Lung (tissue), 12 donors: Measurements from ENCODE around the gene HMX1. TPM values are rescaled to one million over a fixed set of nuclear protein-coding genes. Genes with fewer than 3 reads are reported as not detected.

ENCODE experiments used
- ATAC-seq: fragments of 200-7000 bp; cut with Tn5 transposase; one replicate; pipeline ENCODE4 v1.9.1; 2020; ENCODE audit warnings: moderate number of reproducible peaks; ENCODE audit not compliant: insufficient read depth, low FRiP score
- DNase-seq, 3 donors: peaks; one replicate each; pipeline ENCODE4 v3.0.0-alpha.2; 2013 to 2017
- H3K27ac ChIP-seq, 2 donors: one replicate each; pipeline ENCODE4 v1.5.1; 2013; ENCODE audit warnings: mild to moderate bottlenecking in 2 of 2, moderate library complexity in 2 of 2, control low read depth in 1 of 2, inconsistent platforms in 1 of 2, low read depth in 1 of 2, low read length in 1 of 2
- H3K27me3 ChIP-seq, 3 donors: one replicate each; pipeline ENCODE4 v1.5.1; 2013; ENCODE audit warnings: low read length in 2 of 3; ENCODE audit not compliant: control insufficient read depth in 3 of 3, insufficient read depth in 3 of 3
- H3K36me3 ChIP-seq, 4 donors: one replicate each; pipeline ENCODE4 v1.5.1; 2013; ENCODE audit warnings: low read length in 4 of 4, mild to moderate bottlenecking in 1 of 4, moderate library complexity in 1 of 4; ENCODE audit not compliant: control insufficient read depth in 4 of 4, insufficient read depth in 4 of 4
- H3K4me1 ChIP-seq, 5 donors: one replicate each; pipeline ENCODE4 v1.5.1; 2013; ENCODE audit warnings: low read length in 5 of 5, mild to moderate bottlenecking in 2 of 5, moderate library complexity in 1 of 5; ENCODE audit not compliant: control insufficient read depth in 5 of 5, insufficient read depth in 5 of 5
- H3K4me3 ChIP-seq: one replicate; pipeline ENCODE4 v1.5.1; 2013; ENCODE audit warnings: mild to moderate bottlenecking, control low read depth, moderate library complexity
- H3K9ac ChIP-seq, 2 donors: one replicate each; pipeline ENCODE4 v1.5.1; 2013; ENCODE audit warnings: low read length in 2 of 2, control low read depth in 1 of 2; ENCODE audit not compliant: insufficient read depth in 1 of 2
- H3K9me3 ChIP-seq, 4 donors: one replicate each; pipeline ENCODE4 v1.5.1; 2013; ENCODE audit warnings: low read length in 3 of 4, mild to moderate bottlenecking in 1 of 4, moderate library complexity in 1 of 4; ENCODE audit not compliant: control insufficient read depth in 4 of 4, insufficient read depth in 3 of 4
- CTCF ChIP-seq: IDR thresholded peaks from 2 replicates; pipeline ENCODE4 v1.5.1; 2012; ENCODE audit warnings: mild to moderate bottlenecking; ENCODE audit errors: control extremely low read depth, extremely low read depth
- WGBS, 2 donors: extraction: QIAGEN DNeasy Blood & Tissue Kit; methylation state at CpG; one replicate each; pipeline ENCODE4 v1.1.7; 2013; 5-methylcytosine and 5-hydroxymethylcytosine counted together
- polyA plus RNA-seq, 2 donors: library from polyadenylated mRNA; stranded (reverse); fragments of 200-250 nt; gene quantifications; one replicate each; pipeline ENCODE4 v1.2.1, GENCODE V29; 2013
- total RNA-seq, 2 donors: library from RNA; depleted of rRNA in 1 of 2; stranded (reverse); fragments of >200 nt in 1 of 2; gene quantifications; one replicate each; pipeline ENCODE4 v1.2.1, GENCODE V29; 2014 to 2021
- donor health status: control.
- donor health status: control.
- donor health status: Bipolar disorder and iron deficiency.
- donor health status: healthy.
- donor health status: DM: yes; HTN: yes; CAD: no.

HMX1 gene
- total and polyA plus RNA-seq, 4 donors: not detected

GRCh38 chr4:8838961-8839431 is 32.6 kb downstream of the HMX1 start:
- no peaks in the 10 kb centered on the region for H3K4me1 ChIP-seq
- 84 to 88% methylated on average over 22 of the region's 22 CpGs for WGBS, 2 donors
- H3K4me3 ChIP-seq: no peak overlapping the region
- H3K27ac ChIP-seq: no peak overlapping the region
- DNase-seq (no peak), ATAC-seq (no peak)
- peaks cover 0 to 20% (median 2%) of the 10 kb centered on the region in 4 donors for H3K9me3 ChIP-seq
- TF ChIP-seq CTCF: no peak
- H3K27me3 ChIP-seq: peaks cover 0 to 3% (median 0%) of the 10 kb centered on the region in 3 donors
- H3K36me3 ChIP-seq: no peaks in the 10 kb centered on the region
- no peak overlapping the region for H3K9ac ChIP-seq

- no peak for ATAC-seq
- H3K36me3 ChIP-seq: no peaks in the 10 kb centered on the region
- H3K27me3 ChIP-seq: peaks cover 0 to 3% (median 0%) of the 10 kb centered on the region in 3 donors
- H3K27ac ChIP-seq: no peak overlapping the region
- H3K9me3 ChIP-seq: peaks cover 0 to 18% (median under 1%) of the 10 kb centered on the region in 4 donors
- no peak for TF ChIP-seq CTCF
- DNase-seq: no peak
- H3K9ac ChIP-seq: no peak overlapping the region
- H3K4me3 ChIP-seq: no peak overlapping the region
- WGBS, 2 donors: 77 to 79% methylated on average over 12 of the region's 12 CpGs
- H3K4me1 ChIP-seq: no peaks in the 10 kb centered on the region
Observed at GRCh38 chr4:8838296-8838960, 33.2 kb downstream of the HMX1 start.

GRCh38 chr4:8837181-8837841 is 34.3 kb downstream of the HMX1 start:
- 68 to 83% methylated on average over 19 of the region's 19 CpGs for WGBS, 2 donors
- no peak for DNase-seq
- no peaks in the 10 kb centered on the region for H3K4me1 ChIP-seq
- H3K27ac ChIP-seq: no peak overlapping the region
- no peak for ATAC-seq
- H3K9ac ChIP-seq: no peak overlapping the region
- no peak for TF ChIP-seq CTCF
- H3K4me3 ChIP-seq: no peak overlapping the region
- H3K27me3 ChIP-seq: peaks cover 0 to 3% (median 0%) of the 10 kb centered on the region in 3 donors
- peaks cover 0 to 13% (median 0%) of the 10 kb centered on the region in 4 donors for H3K9me3 ChIP-seq
- no peaks in the 10 kb centered on the region for H3K36me3 ChIP-seq
